ENCODE data around the gene DEFB108B.
"Not testable (repeated sequence)": the region's sequence is repeated elsewhere in the genome, so short reads cannot be mapped to it uniquely, and the experiment has no call there.

The DEFB108B gene

GRCh38 chr11:71843858-71844257 is 10.9 kb downstream of the DEFB108B start:
- no peak overlapping the region for H3K4me3 ChIP-seq (ENCODE audit: control insufficient read depth, low read depth, low read length)
- TF ChIP-seq, protein P1, sequence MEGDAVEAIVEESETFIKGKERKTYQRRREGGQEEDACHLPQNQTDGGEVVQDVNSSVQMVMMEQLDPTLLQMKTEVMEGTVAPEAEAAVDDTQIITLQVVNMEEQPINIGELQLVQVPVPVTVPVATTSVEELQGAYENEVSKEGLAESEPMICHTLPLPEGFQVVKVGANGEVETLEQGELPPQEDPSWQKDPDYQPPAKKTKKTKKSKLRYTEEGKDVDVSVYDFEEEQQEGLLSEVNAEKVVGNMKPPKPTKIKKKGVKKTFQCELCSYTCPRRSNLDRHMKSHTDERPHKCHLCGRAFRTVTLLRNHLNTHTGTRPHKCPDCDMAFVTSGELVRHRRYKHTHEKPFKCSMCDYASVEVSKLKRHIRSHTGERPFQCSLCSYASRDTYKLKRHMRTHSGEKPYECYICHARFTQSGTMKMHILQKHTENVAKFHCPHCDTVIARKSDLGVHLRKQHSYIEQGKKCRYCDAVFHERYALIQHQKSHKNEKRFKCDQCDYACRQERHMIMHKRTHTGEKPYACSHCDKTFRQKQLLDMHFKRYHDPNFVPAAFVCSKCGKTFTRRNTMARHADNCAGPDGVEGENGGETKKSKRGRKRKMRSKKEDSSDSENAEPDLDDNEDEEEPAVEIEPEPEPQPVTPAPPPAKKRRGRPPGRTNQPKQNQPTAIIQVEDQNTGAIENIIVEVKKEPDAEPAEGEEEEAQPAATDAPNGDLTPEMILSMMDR (IDR thresholded peaks at IDR 0.05; ENCODE audit: control insufficient read depth, insufficient read depth, low read depth, low read length, missing control alignments): no peak
- no peak for DNase-seq (ENCODE audit: low read depth)

DNA sequence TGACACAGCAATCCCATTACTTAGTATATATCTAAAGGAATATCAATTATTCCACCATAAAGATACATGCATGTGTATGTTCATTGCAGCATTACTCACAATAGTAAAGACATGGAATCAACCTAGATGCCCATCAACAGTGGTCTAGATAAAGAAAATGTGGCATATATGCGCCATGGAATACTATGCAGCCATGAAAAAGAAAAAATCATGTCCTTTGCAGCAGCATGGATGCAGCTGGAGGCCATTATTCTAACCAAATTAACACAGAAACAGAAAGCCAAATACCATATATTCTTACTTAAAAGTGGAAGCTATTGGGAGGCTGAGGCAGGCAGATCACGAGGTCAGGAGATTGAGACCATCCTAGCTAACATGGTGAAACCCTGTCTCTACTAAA is 20.9 kb downstream of the DEFB108B start:
- not testable (repeated sequence) for DNase-seq (ENCODE audit: low read depth); H3K4me3 ChIP-seq (ENCODE audit: control insufficient read depth, low read depth, low read length)

DNA sequence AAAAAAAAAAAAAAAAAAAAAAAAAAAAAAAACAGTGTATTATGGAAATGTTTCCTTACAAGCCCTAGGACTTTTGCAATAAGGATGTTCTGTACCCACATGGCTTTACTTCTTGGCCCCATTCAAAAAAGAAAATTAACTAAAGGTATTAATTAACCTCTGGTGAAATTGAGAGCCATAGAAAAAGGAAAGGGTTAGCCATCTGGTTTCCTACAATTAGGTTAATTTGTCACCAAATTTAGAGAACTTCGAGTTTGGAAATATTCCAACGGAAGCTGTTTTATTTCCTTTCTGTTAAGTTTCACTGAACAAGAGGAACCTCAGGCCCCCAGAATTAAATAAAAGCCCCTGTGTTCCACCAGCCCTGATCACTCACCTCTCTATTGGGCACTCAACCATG is 22.9 kb downstream of the DEFB108B start:
- not testable (repeated sequence) for H3K4me3 ChIP-seq (ENCODE audit: control insufficient read depth, low read depth, low read length); DNase-seq (ENCODE audit: low read depth)

DNA sequence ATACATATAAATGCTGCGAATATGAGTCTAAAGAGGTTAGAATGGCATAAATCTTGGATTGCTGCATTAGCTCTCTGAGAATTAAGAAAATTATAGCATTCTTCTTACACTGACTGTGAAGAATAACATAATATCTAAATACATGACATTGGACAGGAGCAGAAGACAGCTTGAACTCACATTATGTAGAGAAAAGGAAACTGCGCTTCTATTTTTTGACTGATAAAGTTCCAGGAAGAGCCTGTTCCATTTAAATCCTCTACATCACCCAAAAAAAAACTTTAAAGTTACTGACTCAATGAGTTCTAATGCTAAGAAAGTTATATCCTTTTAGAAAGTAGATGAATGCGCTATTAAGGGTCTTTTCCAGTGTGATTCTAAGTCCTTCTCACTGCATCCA is 27.8 kb downstream of the DEFB108B start:
- not testable (repeated sequence) for H3K4me3 ChIP-seq (ENCODE audit: control insufficient read depth, low read depth, low read length); DNase-seq (ENCODE audit: low read depth)

GRCh38 chr11:71863978-71864627 is 31.1 kb downstream of the DEFB108B start:
- DNase-seq (ENCODE audit: low read depth): peak; percentile 43

GRCh38 chr11:71867209-71867608 is 34.2 kb downstream of the DEFB108B start:
- not testable (repeated sequence) for DNase-seq (ENCODE audit: low read depth); H3K4me3 ChIP-seq (ENCODE audit: control insufficient read depth, low read depth, low read length)

More at GRCh38 chr11:71863978-71864627, 31.1 kb downstream of the DEFB108B start:
- not testable (repeated sequence) for H3K4me3 ChIP-seq (ENCODE audit: control insufficient read depth, low read depth, low read length)
- TF ChIP-seq, protein P1 (IDR thresholded peaks at IDR 0.05; ENCODE audit: control insufficient read depth, insufficient read depth, low read depth, low read length, missing control alignments): peak; percentile 74

DNA sequence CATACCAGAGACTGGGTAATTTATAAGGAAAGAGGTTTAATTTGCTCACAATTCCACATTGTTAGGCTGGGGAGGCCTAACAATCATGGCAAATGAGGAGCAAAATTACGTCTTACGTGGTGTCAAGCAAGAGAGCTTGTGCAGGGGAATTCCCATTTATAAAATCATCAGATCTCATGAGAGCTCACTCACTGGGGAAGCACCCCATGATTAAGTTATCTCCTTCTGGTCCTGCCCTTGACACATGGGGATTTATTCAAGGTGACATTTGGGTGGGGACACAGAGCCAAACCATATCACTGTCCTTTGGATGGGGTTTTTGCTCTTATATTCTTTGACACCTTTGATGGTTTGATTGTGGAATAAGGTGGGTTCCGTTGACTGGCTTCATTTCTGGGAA is 36.9 kb downstream of the DEFB108B start:
- not testable (repeated sequence) for H3K4me3 ChIP-seq (ENCODE audit: control insufficient read depth, low read depth, low read length); DNase-seq (ENCODE audit: low read depth)

GRCh38 chr11:71870661-71871060 is 37.7 kb downstream of the DEFB108B start:
- DNase-seq (ENCODE audit: low read depth); H3K4me3 ChIP-seq (ENCODE audit: control insufficient read depth, low read depth, low read length): not testable (repeated sequence)

- not testable (repeated sequence) for DNase-seq (ENCODE audit: low read depth); H3K4me3 ChIP-seq (ENCODE audit: control insufficient read depth, low read depth, low read length)
These were observed 43.3 kb downstream of the DEFB108B start for GRCh38 chr11:71876262-71876661.

DNA sequence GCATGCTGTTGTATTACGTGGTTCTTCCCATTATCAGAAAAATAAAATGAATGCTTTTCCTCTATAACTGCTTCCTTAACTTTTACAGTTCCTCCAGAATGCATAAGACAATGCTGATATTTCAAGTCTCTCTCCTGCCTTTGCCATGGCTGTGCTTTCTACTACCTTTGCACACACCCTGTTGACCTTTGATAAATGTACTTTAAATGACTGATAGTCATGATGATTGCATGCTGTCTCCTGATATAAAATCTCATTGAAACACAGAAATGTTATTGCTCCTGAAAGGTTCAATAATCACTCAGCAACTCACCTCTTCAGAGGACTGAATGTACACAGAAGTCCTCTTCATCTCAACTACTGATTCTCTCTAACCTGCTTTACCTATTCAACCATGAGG is 45.1 kb downstream of the DEFB108B start, which contains the start of gene DEFB131B:
DEFB131B (plus strand) TSS at position 395 of the 400 bp plus-strand sequence; CDS start at position 395, 0 bp downstream.
- H3K4me3 ChIP-seq (ENCODE audit: control insufficient read depth, low read depth, low read length); DNase-seq (ENCODE audit: low read depth): not testable (repeated sequence)

DNA sequence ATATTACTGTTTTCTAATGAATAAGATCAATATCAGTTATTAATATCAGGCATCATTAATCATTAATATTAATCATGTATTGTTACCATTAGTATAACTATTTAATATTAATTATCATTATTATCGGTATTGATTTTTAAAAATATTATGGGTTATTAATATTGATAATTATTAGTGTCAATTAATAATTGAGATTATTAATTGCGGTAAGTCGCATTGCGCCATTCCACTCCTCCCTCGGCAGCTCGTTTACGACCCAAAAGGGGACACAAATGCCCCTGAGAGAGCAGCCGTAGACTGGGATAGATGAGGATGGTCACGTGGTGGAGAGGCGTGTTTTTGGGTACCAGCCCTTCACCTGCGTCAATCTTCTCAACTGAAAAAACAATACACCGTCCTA is 52.8 kb downstream of the DEFB108B start:
- H3K4me3 ChIP-seq (ENCODE audit: control insufficient read depth, low read depth, low read length); DNase-seq (ENCODE audit: low read depth): not testable (repeated sequence)
